ENCODE data around the gene LSM14B.
"Not testable (repeated sequence)": the region's sequence is repeated elsewhere in the genome, so short reads cannot be mapped to it uniquely, and the experiment has no call there.

LSM14B gene

DNA sequence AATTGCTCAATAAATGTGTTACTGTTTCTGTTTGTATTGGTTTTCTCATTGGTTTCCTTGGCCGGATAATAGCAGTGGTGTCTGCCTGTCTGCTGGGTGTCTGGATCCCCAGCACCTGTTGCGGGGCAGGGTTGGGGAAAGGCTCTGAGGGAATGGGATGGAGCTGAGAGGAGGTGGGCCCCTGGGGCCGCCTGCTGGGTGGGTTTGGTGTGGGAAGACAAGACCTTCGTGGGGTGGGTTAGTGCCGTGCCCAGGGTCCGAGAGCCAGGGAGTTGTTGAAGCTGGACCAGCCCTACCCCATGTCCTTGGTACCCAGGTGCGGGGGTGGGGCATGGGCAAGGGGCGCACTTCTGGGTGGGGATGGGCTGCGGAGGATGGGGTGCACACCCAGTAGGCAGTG lies 25.3 kb downstream of the LSM14B start:
- DNase-seq, result no peak

DNA sequence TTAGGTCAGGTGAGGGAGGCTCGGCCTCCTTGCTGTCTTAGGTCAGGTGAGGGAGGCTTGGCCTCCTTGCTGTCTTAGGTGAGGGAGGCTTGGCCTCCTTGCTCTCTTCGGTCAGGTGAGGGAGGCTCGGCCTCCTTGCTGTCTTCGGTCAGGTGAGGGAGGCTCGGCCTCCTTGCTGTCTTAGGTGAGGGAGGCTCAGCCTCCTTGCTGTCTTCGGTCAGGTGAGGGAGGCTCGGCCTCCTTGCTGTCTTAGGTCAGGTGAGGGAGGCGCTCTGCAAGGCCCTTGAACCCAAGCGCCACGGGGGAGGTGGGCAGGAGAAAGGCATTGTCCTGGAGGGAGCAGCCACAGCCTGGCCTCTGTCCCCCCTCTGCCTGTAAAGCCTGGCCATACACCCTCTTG lies 26.1 kb downstream of the LSM14B start:
- not testable (repeated sequence) for DNase-seq

DNA sequence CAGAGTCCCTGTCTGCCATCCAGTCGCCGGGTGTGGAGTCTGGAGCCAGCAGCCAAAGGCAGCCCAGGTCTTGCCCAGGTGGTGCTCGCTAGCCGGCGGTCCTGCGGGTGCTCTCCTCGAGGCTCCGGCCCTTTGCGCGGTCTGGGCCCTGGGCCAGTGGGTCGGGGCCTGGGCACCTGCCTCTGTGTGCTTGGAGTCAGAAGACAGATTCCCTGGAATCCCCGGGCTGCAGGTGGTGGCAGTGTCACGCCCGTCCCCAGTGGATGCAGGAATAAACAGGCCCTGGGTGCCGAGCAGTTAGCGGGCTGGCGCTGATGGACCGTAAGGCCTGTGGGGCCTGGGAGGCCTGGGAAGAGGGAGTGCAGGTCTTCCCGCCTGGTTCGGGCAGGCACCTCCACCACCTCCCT lies 26.6 kb downstream of the LSM14B start:
- DNase-seq, result no peak

DNA sequence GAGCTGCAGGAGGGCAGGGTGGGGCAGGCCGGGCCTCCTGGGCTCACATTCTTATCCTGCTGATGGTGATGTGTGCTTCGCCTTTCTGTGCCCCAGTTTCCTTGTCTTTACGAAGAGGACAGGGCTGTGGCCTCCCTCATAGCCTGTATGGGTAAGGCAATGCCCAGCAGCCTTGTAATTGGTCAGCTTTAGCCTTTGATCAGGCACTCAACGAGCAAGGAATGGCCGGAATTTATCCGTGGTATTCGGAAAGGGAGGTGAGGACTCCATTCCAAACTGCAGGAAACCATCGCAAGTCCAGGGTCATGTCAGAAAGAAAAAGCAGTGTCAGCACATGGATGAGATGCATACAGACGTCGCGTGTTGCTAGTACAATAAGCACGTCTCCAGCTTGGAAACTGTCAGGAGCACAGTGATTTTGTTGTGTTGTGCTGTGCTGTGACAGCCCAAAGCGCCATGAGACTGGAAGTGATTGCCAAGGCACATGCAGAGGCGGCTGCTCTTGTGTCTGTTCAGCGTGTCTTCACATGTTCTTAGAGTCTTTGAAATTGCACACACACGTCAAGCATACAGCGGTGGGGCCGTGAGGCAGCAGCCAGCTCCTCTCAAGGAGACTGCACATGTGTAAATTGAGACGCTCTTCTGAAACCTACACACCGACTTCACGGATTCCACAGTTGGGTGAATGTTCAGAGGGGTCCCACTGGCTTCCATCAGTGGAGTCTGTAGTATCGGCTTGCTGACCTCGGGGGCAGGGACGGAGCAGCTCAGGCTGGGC lies 27.4 kb downstream of the LSM14B start:
- no peak for DNase-seq

DNA sequence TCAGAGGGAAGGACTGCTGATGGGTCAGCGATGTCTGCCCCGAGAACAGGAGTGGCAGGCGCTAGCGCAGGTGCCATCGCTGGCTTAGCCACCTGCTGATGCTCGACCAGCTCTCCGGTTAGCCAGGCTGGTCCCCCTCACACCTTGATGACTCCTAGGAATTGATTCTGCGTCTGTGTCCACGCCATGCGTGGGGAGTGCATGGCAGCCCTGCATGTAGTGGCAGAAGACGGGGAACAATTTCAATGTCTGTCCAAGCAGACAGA lies 28.0 kb downstream of the LSM14B start:
- DNase-seq, result no peak

DNA sequence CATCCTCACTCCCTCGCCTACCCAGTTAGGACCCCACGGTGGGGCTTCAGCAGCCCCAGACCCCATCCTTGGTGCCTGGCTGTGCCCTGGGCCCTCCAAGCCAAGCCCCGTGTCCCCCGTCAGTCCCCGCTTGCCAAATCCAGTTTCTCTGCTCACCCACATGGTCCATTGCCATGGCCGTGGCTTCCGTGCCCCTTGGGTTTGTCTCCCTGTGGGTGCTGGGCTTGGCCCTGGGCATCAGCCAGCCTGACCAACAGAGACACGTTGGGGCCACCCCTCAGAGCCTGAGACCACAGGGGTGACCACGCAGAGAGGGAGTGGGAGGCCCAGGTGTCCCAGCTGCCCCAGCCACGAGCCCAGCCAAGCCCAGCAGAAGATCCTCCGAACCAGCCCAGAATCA lies 28.9 kb downstream of the LSM14B start:
- DNase-seq, result no peak

DNA sequence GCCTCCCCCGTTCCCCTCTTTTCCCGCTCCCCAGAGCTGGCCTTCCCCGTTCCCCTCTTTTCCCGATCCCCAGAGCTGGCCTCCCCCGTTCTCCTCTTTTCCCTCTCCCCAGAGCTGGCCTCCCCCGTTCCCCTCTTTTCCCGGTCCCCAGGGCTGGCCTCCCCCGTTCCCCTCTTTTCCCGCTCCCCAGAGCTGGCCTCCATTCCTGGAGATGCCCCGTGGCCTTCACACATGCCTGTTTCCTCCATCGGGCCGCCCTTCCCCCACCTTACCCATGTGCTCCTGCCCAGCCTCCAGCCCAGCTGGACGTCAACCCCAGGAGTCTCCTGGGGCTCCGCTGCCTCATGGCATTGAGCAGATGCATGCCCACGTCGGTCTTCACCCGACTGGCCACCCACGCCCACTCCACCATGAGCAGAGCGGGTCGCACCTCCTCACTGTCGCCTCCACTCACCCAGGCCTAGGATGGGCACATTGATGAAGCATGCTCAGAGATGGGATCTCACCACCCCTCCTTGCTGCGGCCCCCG lies 29.6 kb downstream of the LSM14B start:
- no peak for DNase-seq

DNA sequence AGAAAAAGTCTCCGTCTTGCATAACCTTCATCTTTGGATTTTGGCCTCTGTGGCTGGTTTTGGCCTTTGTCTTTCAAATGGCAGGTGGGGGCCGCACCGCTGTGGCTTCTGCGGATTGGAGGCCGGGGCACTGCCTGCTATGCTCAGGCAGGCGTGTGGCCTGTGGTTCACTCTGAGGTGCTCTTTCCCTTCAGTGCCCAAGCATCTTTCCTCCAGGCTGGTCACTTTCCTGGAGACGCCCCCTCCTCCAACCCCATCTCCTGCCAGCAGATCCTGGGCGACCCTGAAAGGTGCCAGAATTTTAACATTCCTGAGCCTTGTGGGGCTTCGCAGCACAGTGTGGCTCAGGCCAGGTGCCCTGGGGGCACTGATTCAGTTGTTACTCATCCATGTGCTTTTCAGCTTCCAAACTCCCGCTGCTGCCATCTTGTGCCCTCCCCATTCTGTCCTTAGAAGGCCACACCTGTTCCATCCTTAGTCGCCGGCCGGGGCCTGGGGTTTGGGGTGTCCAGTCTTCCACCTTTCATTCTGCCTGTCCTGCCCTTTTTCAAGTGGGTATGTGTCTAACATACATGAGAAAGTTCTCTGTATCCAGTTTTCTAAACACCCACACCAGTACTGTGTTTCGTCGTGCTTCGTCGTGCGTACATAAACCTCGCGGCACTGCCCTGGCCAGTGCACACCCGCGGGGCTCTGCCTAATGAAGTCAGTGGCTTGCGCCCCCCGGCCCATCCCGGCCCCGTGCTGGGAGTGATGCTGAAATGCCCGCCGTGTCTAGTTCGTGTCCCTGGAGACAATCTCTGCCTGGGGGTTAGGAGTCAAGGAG lies 33.4 kb downstream of the LSM14B start:
- DNase-seq, result no peak

DNA sequence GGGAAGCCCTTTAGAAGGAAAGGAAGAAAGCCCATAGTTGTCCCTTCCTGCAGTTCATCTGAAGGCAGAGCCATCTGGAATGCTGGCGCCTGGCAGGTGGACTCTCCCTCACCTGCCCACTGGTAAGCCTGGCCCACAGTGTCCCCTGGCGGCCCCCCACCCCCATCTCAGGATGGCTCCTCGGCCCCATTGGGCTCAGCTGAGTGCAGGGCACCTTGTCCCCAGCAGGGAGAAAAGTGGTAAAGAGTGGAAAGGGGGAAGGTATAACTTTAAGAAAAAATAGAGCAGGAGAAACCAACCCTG lies 33.9 kb downstream of the LSM14B start:
- no peak for DNase-seq

DNA sequence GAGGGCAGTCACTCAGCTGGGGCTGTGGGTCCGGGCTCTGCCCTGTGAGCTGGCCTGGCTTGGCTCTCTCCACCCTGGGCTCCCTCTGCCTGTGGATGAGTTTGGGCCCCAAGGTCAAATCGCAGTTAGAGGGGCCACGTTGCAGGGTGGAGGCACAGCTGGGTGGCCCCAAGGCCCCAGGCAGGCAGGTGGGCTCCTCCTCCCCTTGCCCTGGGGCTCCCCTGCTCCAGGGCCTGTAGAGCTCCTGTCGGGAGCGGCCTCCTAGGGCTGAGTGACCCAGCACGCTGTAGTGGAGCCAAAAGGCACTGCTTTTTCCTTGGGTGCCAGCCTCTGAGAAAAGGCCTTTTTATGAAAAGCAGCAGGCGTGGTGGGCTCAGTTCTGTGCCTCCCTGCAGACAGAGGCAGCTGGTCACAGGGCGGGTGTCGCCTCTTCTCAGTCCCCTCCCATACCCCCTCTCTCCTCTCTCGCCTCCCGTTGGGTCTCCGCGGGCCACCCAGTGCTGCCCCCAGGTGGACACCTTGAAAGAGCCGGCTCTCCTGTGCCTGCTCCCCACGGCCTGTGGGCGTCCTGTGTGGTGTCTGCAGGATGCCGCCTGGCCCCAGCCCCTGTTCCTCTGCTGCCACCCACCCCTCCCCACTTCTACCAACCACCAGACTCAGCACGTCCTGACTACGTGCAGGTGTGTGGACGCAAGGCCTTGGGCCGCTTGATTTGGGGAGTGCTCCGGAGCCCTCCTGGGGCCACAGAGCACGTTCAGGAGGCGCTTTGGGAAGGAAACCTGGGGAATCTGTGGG lies 34.5 kb downstream of the LSM14B start:
- DNase-seq, result peak; percentile 74

DNA sequence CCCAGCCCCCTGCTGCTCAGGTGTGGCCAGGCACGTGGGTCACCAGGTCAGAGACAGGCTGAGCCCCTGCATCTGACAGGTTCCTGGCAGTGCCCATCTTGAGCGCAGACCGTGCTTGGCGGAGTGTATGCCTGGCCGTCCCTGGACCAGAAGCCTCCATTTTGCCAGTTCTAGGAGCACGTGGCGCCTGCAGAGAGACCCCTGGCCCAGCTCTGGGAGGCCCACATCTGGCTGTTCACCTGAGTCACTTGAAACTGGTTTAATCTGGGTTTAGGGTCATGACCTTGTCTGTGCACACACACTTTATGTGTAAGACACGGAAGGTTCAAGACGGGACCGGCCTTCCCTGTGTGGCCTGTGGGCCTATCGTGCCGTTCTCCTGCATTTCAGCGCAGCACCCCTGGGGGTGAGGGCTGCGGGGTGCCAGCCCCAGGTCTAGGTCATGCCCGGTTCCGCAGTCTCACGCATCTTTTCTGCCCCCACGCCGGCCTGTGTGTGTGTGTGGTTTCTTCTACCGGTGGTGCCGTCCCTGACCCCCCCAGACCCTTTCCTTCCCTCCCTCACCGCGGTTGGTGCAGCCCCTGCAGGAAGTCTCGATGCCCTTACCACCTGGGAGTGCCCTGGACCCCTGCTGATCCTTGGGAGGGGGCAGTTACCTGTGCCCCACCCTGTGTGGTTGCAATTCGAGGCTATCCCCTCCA lies 35.3 kb downstream of the LSM14B start:
- DNase-seq, result no peak

DNA sequence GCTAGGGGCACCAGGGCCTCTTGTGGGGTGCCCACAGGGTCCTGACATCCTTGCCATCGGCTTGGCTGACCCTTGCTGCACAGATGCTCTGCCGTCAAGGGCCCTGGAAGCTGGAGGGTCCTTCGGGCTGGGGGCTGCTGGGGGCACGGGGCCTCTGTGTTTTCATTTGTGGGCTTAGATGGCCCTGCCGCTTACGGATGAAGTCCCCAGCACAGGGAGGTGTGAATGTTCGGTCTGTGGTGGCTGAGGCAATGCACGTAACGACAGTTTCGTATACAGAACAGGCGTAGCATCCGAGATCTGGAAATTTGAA lies 35.8 kb downstream of the LSM14B start:
- no peak for DNase-seq

DNA sequence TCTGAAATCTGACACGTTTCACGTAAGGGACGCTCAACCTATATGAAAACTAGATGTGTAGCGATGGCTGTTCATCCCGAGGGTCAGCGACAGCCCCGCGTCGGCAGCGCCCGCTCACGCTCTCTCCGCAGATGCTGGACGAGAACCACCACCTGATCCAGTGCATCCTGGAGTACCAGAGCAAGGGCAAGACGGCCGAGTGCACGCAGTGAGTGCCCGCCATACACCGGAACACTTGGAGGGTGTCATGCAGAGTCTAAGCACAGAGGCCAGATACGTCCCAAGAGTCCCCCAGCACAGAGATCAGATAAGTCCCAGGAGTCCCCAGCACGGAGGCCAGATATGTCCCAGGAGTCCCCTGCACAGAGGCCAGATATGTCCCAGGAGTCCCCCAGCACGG lies 36.3 kb downstream of the LSM14B start:
- no peak for DNase-seq

DNA sequence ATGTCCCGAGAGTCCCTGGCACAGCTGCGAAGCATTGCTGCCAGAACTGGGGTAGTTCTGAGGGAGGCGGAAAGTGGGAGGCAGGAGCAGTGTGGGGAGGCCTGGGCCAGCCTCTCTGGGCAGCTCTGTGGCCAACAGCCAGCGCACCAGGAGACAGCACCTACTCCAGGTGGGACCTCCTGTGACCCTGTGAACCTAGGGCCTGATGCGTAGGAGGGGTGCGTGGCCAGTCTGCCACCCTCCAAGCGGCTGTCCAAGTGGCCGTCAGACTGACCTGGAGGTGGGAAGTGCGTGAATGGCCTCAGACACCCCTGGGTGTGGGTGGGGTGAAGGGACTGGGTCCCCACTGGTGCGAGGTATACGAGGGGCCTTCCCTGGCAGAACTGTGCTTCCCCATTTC lies 36.8 kb downstream of the LSM14B start:
- no peak for DNase-seq

DNA sequence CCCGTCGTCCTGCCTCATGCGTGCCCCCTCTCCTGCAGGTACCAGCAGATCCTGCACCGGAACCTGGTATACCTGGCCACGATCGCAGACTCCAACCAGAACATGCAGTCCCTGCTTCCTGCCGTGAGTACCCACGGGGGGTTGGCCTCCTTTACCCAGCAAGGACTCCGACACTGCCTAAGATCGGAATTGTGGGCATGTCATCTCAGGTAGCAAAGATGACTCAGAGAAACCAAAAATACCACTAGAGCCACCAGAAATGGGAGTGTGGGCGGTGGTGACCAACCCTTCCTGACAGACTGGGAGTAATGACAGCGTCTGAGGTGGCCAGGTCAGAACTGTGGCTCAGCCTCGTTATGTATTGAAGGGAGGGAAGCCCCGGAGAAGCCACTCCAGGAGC lies 37.6 kb downstream of the LSM14B start:
- no peak for DNase-seq

DNA sequence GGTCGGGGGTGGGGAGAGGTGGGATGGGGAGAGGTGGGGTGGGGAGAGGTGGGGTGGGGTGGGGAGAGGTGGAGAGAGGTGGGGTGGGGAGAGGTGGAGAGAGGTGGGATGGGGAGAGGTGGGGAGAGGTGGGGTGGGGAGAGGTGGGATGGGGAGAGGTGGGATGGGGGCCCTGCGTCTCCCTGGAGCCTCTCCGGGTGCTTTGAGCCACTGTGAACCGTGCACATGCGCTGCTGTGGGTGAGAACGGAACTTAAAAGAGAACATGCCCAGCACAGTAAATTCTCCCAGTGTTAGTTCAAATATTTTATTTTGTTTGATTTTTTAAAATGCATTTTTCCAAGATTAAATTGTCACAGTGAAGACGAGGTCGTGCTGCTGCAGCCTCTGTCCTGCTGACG lies 38.0 kb downstream of the LSM14B start:
- no peak for DNase-seq

DNA sequence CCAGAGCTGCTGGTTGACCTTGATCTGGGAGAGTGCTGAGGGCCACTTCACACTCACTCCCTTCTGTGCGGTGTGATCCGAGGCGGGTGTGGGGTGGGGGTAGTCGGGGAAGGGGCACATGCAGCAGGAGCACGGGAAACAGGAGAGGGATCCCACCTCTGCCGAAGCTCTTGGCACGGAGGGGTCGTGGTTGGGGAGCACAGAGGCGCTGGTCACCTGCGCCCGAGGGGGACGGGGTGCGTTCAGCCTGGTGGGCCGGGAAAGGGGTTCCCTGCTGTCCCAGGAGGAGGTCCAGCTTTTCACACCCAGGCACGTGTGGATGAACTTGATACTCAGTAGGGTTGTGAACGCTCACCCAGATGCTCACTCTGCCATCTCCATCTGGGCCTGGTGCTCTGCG lies 38.6 kb downstream of the LSM14B start:
- no peak for DNase-seq

DNA sequence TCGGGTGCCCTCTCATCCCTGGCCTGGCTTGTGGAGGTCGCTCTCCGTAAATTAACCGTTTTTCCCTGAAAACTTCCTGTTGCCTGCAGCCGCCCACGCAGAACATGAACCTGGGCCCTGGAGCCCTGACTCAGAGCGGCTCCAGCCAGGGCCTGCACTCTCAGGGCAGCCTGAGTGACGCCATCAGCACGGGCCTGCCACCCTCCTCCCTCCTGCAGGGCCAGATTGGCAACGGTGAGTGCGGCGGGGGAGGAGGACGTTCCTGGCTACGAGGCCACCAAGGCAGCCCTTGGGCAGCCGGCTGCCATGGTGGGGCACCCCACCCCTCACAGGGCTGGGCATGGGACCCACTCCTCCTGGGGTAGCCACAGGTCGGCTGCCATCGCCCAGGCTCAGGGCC lies 39.1 kb downstream of the LSM14B start:
- DNase-seq, result no peak

DNA sequence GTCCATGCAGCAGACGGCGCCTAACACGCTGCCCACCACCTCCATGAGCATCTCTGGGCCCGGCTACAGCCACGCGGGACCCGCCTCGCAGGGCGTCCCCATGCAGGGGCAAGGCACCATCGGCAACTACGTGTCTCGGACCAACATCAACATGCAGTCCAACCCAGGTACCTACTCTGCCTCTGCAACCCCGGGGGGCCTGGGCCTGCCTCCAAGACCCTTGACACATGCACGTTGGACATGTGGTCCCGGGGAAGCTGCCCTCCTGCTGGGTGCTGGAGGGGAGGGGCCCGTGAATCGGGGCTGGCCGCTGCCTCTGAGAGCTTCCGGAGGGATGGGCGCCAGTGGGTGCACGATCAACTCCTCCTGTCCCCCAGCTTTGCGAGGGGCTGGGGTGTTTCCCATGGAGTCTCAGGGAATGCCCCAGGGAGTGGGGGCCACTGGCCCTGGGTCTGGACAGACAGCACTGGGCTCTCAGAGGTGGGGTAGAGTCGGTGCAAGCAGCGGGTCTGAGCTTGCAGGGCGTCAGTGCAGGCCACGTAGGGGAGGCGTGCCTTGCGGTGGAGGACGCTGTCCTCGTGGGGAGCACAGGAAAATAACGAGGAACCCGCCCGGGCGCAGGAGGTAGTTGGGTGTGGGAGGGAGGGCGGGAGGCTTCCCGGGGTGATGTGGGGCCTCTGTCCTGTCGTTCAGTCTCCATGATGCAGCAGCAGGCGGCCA lies 40.6 kb downstream of the LSM14B start:
- no peak for DNase-seq

DNA sequence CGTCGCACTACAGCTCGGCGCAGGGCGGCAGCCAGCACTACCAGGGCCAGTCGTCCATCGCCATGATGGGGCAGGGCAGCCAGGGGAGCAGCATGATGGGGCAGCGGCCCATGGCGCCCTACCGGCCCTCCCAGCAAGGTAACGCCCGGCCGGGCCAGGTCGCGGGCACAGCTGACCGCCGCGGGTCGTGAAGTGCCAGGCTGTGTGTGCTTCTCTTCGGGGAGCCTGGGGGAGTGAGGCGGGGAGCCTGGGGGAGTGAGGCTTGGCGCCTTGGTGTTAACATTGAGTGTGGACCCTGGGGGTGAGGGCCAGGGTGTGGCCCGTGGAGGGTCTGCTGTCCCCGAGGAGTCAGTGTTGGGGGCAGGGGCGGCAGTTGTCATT lies 41.2 kb downstream of the LSM14B start:
- DNase-seq, result no peak

DNA sequence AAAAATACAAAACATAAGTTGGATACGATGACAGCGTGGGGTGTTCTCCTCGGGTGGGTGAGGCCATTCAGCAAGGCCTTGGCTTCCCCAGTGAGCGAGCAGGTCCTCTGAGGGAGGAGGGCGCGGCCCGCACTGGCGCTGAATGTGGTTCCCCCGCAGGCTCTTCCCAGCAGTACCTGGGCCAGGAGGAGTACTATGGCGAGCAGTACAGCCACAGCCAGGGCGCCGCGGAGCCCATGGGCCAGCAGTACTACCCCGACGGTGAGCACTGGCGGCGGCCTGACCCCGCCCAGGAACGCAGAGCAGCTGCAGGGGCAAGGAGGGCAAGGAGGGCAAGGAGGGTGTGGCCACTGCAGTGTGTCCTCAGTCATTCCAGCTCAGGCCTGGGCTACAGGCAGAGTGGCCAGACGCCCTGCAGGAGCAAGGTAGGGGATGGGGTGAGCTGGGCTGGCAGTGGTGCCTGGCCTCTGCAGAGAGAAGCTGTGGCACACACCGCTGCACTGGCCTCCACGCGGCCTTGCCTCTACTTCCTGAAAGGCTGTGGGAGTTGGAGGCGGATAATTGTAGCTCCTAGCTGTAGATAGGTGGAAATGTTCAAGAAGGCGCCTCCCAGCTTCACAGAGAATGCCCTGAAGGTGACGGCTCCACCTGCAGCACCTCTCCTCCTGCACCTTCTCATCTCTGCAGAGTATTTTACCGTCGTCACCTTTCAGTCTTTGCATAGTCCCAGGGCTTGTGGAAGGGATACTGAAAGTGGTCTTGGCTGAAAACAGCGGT lies 41.9 kb downstream of the LSM14B start:
- DNase-seq, result no peak
